Stomach (tissue), 9 donors: Measurements from ENCODE around the gene CEP350. TPM values are rescaled to one million over a fixed set of nuclear protein-coding genes. Genes with fewer than 3 reads are reported as not detected.
A peak's percentile ranks its signal among the peaks of the same experiment; 100 is the strongest.

ENCODE experiments used
- DNase-seq, 2 donors: peaks; one replicate each; pipeline versions ENCODE4 v3.0.0 to v3.0.0-alpha.2; 2013 to 2019
- H3K27ac ChIP-seq, 5 donors: fragments of 200-600 bp in 4 of 5; sonication (generic) in 4 of 5; one replicate each; pipeline ENCODE4 v1.5.1; 2013 to 2019; ENCODE audit warnings: mild to moderate bottlenecking in 1 of 5, moderate library complexity in 1 of 5
- H3K27me3 ChIP-seq, 3 donors: fragments of 200-600 bp; sonication (generic); one replicate each; pipeline ENCODE4 v1.5.1; 2017 to 2019; ENCODE audit warnings: mixed run types in 1 of 3
- H3K36me3 ChIP-seq, 4 donors: fragments of 200-600 bp; sonication (generic); 1 replicate in 3 of 4; 2 replicates in 1 of 4; pipeline ENCODE4 v1.5.1; 2016 to 2019
- H3K4me1 ChIP-seq, 4 donors: fragments of 200-600 bp; sonication (generic); one replicate each; pipeline ENCODE4 v1.5.1; 2016 to 2019
- H3K4me3 ChIP-seq, 4 donors: fragments of 200-600 bp; sonication (generic) in 3 of 4; one replicate each; pipeline ENCODE4 v1.5.1; 2016 to 2019; ENCODE audit warnings: mild to moderate bottlenecking in 1 of 4
- H3K9me3 ChIP-seq, 4 donors: fragments of 200-600 bp; sonication (generic); one replicate each; pipeline ENCODE4 v1.5.1; 2016 to 2019
- EP300 ChIP-seq: sonication (generic); formaldehyde crosslinking; IDR thresholded peaks from one replicate; pipeline ENCODE4 v1.6.1; 2017; ENCODE audit warnings: antibody characterized with exemption
- POLR2A ChIP-seq, 4 donors: fragments of 450-650 bp; IDR thresholded peaks; one replicate each; pipeline ENCODE4 v1.6.1; 2016; ENCODE audit warnings: antibody characterized with exemption in 4 of 4, control low read depth in 2 of 4, mild to moderate bottlenecking in 1 of 4, moderate library complexity in 1 of 4
- POLR2AphosphoS5 ChIP-seq, 3 donors: sonication (generic); formaldehyde crosslinking; IDR thresholded peaks; one replicate each; pipeline ENCODE4 v1.6.1; 2016; ENCODE audit warnings: antibody characterized with exemption in 3 of 3
- WGBS, 5 donors: extraction: QIAGEN DNeasy Blood & Tissue Kit in 3 of 5; methylation state at CpG; one replicate each; pipeline versions ENCODE4 v1.1.5 to v1.1.7; 2013 to 2018; 5-methylcytosine and 5-hydroxymethylcytosine counted together
- intact Hi-C: fragments of 100-400 bp; cut with DNase I; formaldehyde crosslinking; loops from one replicate; pipeline ENCODE4 v1.15.1; 2023; ENCODE audit warnings: low total_unique reads
- polyA plus RNA-seq, 3 donors: library from polyadenylated mRNA; stranded (reverse); fragments of 200-250 nt; gene quantifications; one replicate each; pipeline ENCODE4 v1.2.3, GENCODE V29; 2013
- total RNA-seq, 5 donors: library from RNA; depleted of rRNA; stranded (reverse); fragments of >200 nt; gene quantifications; one replicate each; pipeline versions ENCODE4 v1.1.0 to v1.2.3, GENCODE V29; 2014 to 2016
- TF ChIP-seq, protein P1 (sequence below), 7 experiments: fragments of 450-650 bp in 4 of 7; fragments of 200-600 bp in 3 of 7; sonication (generic) in 3 of 7; IDR thresholded peaks; one replicate each; pipeline ENCODE4 v1.5.1; 2016 to 2019; ENCODE audit warnings: antibody characterized with exemption in 7 of 7, control low read depth in 2 of 7, mild to moderate bottlenecking in 1 of 7
- donor health status: healthy with polysubstance abuse.
- donor health status: Bipolar disorder and iron deficiency.
- donor health status: healthy.

The CEP350 gene
- total and polyA plus RNA-seq, 8 donors = 2.4 to 150 (median 67.8) TPM

DNA sequence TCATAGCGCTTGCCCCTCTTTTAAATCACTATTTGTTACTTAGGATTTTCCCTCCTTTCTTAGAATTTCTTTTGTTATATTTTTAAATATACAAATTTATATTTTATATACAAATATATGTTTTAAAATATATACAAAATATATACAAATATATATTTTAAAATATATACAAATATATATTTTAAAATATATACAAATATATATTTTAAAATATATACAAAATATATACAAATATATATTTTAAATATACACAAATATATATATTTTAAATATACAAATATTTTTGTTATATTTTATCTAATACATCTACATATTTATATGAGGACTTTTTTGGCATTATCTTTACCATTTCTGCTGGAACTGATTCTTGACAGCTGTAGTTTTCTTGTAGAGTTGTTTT lies 149.2 kb downstream of the CEP350 start:
- Histone ChIP-seq H3K36me3 (peaks cover 2 to 84% (median 76%) of the 10 kb centered on the region in 4 donors), H3K27ac (no peak overlapping the region), H3K27me3 (no peaks in the 10 kb centered on the region), H3K9me3 (no peaks in the 10 kb centered on the region), H3K4me1 (peaks cover 0 to 18% (median 7%) of the 10 kb centered on the region in 4 donors), H3K4me3 (no peak overlapping the region)
- intact Hi-C loops = no loop called here
- TF ChIP-seq, protein P1, sequence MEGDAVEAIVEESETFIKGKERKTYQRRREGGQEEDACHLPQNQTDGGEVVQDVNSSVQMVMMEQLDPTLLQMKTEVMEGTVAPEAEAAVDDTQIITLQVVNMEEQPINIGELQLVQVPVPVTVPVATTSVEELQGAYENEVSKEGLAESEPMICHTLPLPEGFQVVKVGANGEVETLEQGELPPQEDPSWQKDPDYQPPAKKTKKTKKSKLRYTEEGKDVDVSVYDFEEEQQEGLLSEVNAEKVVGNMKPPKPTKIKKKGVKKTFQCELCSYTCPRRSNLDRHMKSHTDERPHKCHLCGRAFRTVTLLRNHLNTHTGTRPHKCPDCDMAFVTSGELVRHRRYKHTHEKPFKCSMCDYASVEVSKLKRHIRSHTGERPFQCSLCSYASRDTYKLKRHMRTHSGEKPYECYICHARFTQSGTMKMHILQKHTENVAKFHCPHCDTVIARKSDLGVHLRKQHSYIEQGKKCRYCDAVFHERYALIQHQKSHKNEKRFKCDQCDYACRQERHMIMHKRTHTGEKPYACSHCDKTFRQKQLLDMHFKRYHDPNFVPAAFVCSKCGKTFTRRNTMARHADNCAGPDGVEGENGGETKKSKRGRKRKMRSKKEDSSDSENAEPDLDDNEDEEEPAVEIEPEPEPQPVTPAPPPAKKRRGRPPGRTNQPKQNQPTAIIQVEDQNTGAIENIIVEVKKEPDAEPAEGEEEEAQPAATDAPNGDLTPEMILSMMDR (IDR thresholded peaks at IDR 0.05) = no peak
- TF ChIP-seq EP300 (no peak), POLR2A (IDR thresholded peaks at IDR 0.05) (no peak), POLR2AphosphoS5 (IDR thresholded peaks at IDR 0.05) (no peak)
- 100% methylated on average over 1 of the region's 1 CpG for WGBS, 5 donors
- no peak for DNase-seq

DNA sequence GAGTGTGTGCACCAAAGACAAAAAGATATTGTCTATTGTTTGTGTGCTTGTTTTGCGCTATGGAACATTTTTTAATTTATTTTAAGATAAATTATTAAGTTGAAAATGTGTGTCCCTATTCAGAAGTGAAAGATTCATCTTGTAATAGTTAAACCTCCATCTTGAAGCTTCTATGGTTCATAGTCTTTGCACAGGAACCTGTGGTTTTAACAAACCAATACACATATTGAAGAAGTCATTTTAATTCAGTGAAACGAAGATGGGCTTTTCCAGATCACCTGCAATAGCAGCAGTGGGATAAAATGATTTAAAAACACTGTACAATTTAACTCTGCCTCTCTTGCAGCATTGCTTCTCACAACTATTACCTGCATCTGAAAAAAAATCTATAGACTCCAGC lies 157.5 kb downstream of the CEP350 start:
- H3K27me3 ChIP-seq = no peaks in the 10 kb centered on the region
- intact Hi-C loops = no loop called here
- no peaks in the 10 kb centered on the region for H3K9me3 ChIP-seq
- no peak overlapping the region for H3K4me3 ChIP-seq
- TF ChIP-seq EP300 = no peak
- TF ChIP-seq, protein P1 (IDR thresholded peaks at IDR 0.05) = no peak
- TF ChIP-seq POLR2AphosphoS5 (IDR thresholded peaks at IDR 0.05) = no peak
- H3K36me3 ChIP-seq = peaks cover 21 to 65% (median 55%) of the 10 kb centered on the region in 4 donors
- DNase-seq = no peak
- WGBS, 5 donors = 83 to 92% (median 87%) methylated on average over 2 of the region's 2 CpGs
- H3K27ac ChIP-seq = peak overlapping the region in 2 of 5 donors; percentile 30 to 51
- H3K4me1 ChIP-seq = peaks cover 8 to 24% (median 16%) of the 10 kb centered on the region in 4 donors

DNA sequence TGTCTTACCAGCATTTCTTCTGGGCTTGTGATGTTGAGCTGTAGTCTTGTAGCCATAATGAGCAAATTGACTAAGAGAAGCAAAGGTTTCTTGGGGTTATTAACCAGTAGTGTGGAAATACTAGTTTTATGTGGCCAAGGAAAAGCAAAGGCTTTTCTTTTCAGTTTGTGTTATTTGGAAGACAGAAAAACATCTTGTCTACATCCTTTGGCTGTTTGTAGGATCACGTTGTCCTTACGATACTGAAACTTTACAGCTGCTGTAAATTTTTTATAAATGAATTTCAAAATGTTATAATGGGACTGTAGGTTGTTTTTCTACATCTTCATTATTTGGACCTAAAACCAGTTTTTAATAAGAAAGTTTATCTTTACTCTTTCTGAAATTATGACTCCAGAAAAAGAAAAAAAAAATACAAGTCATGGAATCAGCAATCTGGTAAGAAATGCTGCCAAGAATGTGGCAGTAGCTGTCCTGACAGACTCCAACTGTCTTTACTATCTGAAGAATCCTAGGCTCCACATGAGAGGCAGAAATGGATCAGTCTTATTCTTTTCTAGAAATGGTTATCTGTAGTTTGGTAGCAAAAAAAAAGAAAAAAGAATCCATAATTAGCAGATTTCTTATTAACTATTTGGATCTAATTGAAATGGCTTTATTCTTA lies 158.5 kb downstream of the CEP350 start:
- intact Hi-C loops = no loop called here
- Histone ChIP-seq H3K4me1 (peaks cover 11 to 24% (median 20%) of the 10 kb centered on the region in 4 donors), H3K27ac (peak overlapping the region in 4 of 5 donors; percentile 13 to 51 (median 34)), H3K27me3 (no peaks in the 10 kb centered on the region), H3K36me3 (peaks cover 19 to 56% (median 47%) of the 10 kb centered on the region in 4 donors), H3K9me3 (no peaks in the 10 kb centered on the region), H3K4me3 (no peak overlapping the region)
- peak in 1 of 2 donors; percentile 62 for DNase-seq
- TF ChIP-seq POLR2AphosphoS5 (IDR thresholded peaks at IDR 0.05) (no peak), EP300 (no peak), POLR2A (IDR thresholded peaks at IDR 0.05) (no peak)
- TF ChIP-seq, protein P1 (IDR thresholded peaks at IDR 0.05) = no peak
- WGBS, 5 donors = 66 to 85% (median 80%) methylated on average over 2 of the region's 2 CpGs

DNA sequence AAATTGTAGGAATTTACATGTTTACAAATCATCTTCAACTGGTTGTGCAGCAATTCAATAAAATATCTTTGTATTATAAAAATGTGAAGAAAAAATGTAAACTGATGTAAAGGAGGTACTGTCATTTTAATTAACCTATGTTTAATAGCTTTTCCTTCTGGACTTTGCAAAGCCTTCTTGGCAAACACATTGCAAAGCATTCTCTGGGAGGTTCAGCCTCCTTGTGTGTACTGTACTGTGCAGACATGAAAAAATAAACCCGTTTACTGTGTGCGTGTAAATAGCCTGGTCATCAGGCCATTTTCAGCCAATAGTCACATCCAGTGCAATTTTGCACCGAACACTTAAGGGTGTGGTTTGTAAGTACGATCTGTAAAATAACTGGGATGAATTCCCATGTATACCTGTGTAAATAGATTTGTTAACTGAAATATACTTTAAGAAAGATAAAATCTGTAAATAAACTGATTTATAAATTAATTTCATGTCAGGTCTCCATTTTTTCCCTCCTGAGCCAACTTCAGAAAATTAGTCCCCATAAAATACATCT lies 159.9 kb downstream of the CEP350 start:
- intact Hi-C loops = no loop called here

More for the DNA sequence above, 159.9 kb downstream of the CEP350 start:
- DNase-seq = no peak
- peaks cover 19 to 43% (median 36%) of the 10 kb centered on the region in 4 donors for H3K36me3 ChIP-seq
- whole genome bisulfite sequencing, 5 donors = 47 to 60% (median 49%) methylated on average over 4 of the region's 4 CpGs
- H3K27me3 ChIP-seq = no peaks in the 10 kb centered on the region
- peaks cover 11 to 21% (median 16%) of the 10 kb centered on the region in 4 donors for H3K4me1 ChIP-seq
- H3K9me3 ChIP-seq = no peaks in the 10 kb centered on the region
- TF ChIP-seq POLR2A (IDR thresholded peaks at IDR 0.05) (no peak), POLR2AphosphoS5 (IDR thresholded peaks at IDR 0.05) (no peak), EP300 (no peak)
- TF ChIP-seq, protein P1 (IDR thresholded peaks at IDR 0.05) = no peak
- no peak overlapping the region for H3K4me3 ChIP-seq
- no peak overlapping the region for H3K27ac ChIP-seq
